ENCODE data around the gene SHROOM3.

DNA sequence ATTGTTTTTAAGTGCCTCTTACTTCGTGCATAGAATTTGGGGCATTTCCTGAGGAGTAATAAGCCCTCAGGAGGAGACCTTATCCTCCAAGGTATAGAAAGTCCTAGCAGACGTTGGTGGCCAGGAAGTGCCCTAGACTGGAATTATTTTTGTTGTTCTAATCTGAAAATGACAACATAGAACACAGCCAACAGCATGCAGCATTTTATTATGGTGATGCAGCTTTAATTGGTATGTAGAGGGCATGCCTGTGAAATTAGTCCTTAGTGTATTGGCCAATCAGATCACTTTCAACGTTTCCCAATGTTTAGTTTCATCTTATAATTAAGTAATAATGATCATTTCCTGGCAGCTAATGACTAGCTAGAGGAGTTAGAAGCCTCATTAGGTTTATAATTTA is 199.2 kb downstream of the SHROOM3 start:
- no peak for TF ChIP-seq FOXA1 (IDR thresholded peaks at IDR 0.05)
- TF ChIP-seq ELF4 (IDR thresholded peaks at IDR 0.05), result no peak
- no peak for TF ChIP-seq FOXK2 (IDR thresholded peaks at IDR 0.05)
- TF ChIP-seq BHLHE40 (IDR thresholded peaks at IDR 0.05; ENCODE audit: borderline replicate concordance), result no peak
- TF ChIP-seq TARDBP (IDR thresholded peaks at IDR 0.05), result no peak
- no peak for TF ChIP-seq SP1 (IDR thresholded peaks at IDR 0.05)
